Measurements from ENCODE around the gene THAP6. TPM values are rescaled to one million over a fixed set of nuclear protein-coding genes. Genes with fewer than 3 reads are reported as not detected.

The THAP6 gene
- total RNA-seq, 1 experiment from 2014 or later: 17.8 TPM

GRCh38 chr4:75565481-75565880 lies 51.2 kb downstream of the THAP6 start:
- Histone ChIP-seq H3K9ac (ENCODE audit: low read length) (no peak overlapping the region), H3K36me3 (ENCODE audit: insufficient read depth, low read length) (no peaks in the 10 kb centered on the region), H3K9me2 (replicated peaks; ENCODE audit: insufficient read depth, low read length) (no peaks in the 10 kb centered on the region), H3K4me1 (ENCODE audit: low read length) (no peaks in the 10 kb centered on the region), H3K27ac (ENCODE audit: low read length) (no peak overlapping the region), H3K4me3 (ENCODE audit: low read length) (no peak overlapping the region), H4K20me1 (ENCODE audit: insufficient read depth, low read depth, low read length) (no peaks in the 10 kb centered on the region), H3K4me2 (ENCODE audit: low read depth, low read length, poor library complexity, severe bottlenecking) (no peak overlapping the region), H3K9me3 (ENCODE audit: low read length) (no peaks in the 10 kb centered on the region), H3K27me3 (ENCODE audit: low read length) (no peaks in the 10 kb centered on the region), H3K79me2 (ENCODE audit: low read length) (no peaks in the 10 kb centered on the region), H2AFZ (ENCODE audit: low read length) (no peak overlapping the region)
- no peak for DNase-seq

GRCh38 chr4:75566911-75567310 lies 52.6 kb downstream of the THAP6 start:
- Histone ChIP-seq H4K20me1 (ENCODE audit: insufficient read depth, low read depth, low read length) (no peaks in the 10 kb centered on the region), H3K79me2 (ENCODE audit: low read length) (no peaks in the 10 kb centered on the region), H3K4me2 (ENCODE audit: low read depth, low read length, poor library complexity, severe bottlenecking) (no peak overlapping the region), H2AFZ (ENCODE audit: low read length) (no peak overlapping the region), H3K36me3 (ENCODE audit: insufficient read depth, low read length) (no peaks in the 10 kb centered on the region), H3K27ac (ENCODE audit: low read length) (no peak overlapping the region), H3K9ac (ENCODE audit: low read length) (no peak overlapping the region), H3K9me2 (replicated peaks; ENCODE audit: insufficient read depth, low read length) (no peaks in the 10 kb centered on the region), H3K4me3 (ENCODE audit: low read length) (no peak overlapping the region), H3K9me3 (ENCODE audit: low read length) (no peaks in the 10 kb centered on the region), H3K27me3 (ENCODE audit: low read length) (no peaks in the 10 kb centered on the region), H3K4me1 (ENCODE audit: low read length) (no peaks in the 10 kb centered on the region)
- no peak for DNase-seq

GRCh38 chr4:75567725-75568124 lies 53.5 kb downstream of the THAP6 start:
- Histone ChIP-seq H3K79me2 (ENCODE audit: low read length) (no peaks in the 10 kb centered on the region), H4K20me1 (ENCODE audit: insufficient read depth, low read depth, low read length) (no peaks in the 10 kb centered on the region), H3K4me2 (ENCODE audit: low read depth, low read length, poor library complexity, severe bottlenecking) (no peak overlapping the region)

More at GRCh38 chr4:75567725-75568124, 53.5 kb downstream of the THAP6 start:
- H3K36me3 ChIP-seq (ENCODE audit: insufficient read depth, low read length): no peaks in the 10 kb centered on the region
- no peaks in the 10 kb centered on the region for H3K4me1 ChIP-seq (ENCODE audit: low read length)
- H3K4me3 ChIP-seq (ENCODE audit: low read length): no peak overlapping the region
- no peaks in the 10 kb centered on the region for H3K27me3 ChIP-seq (ENCODE audit: low read length)
- H3K9me2 ChIP-seq (replicated peaks; ENCODE audit: insufficient read depth, low read length): no peaks in the 10 kb centered on the region
- H3K27ac ChIP-seq (ENCODE audit: low read length): no peak overlapping the region
- no peaks in the 10 kb centered on the region for H3K9me3 ChIP-seq (ENCODE audit: low read length)
- no peak for DNase-seq
- no peak overlapping the region for H3K9ac ChIP-seq (ENCODE audit: low read length)
- no peak overlapping the region for H2AFZ ChIP-seq (ENCODE audit: low read length)

Other genes starting within 250 kb of the THAP6 start
- 10.2 and 13.7 TPM in 2 replicates for gene RCHY1, start 70 bp upstream of the THAP6 start, total RNA-seq (2014; rRNA removed; shearing (Covaris generic); ENCODE audit: low replicate concordance)
- gene ODAPH, start 41.6 kb downstream of the THAP6 start, total RNA-seq (2014; rRNA removed; shearing (Covaris generic); ENCODE audit: low replicate concordance): not detected in 2 replicates
- gene CDKL2, start 116.1 kb downstream of the THAP6 start, total RNA-seq (2014; rRNA removed; shearing (Covaris generic); ENCODE audit: low replicate concordance): 0.11 TPM in 1 of 2 replicates, not detected in the other
- 50.5 and 81.0 TPM in 2 replicates for gene G3BP2, start 158.9 kb downstream of the THAP6 start, total RNA-seq (2014; rRNA removed; shearing (Covaris generic); ENCODE audit: low replicate concordance)
- 20.2 and 26.2 TPM in 2 replicates for gene USO1, start 210.1 kb downstream of the THAP6 start, total RNA-seq (2014; rRNA removed; shearing (Covaris generic); ENCODE audit: low replicate concordance)

Measured in Karpas-422 (cell line).